ENCODE data around the gene PGLYRP2. TPM values are rescaled to one million over a fixed set of nuclear protein-coding genes. Genes with fewer than 3 reads are reported as not detected.

The PGLYRP2 gene
- total and polyA plus RNA-seq, 12 donors, result not detected

GRCh38 chr19:15424692-15425272 lies 54.5 kb downstream of the PGLYRP2 start:
- 96 to 98% (median 97%) methylated on average over 8 to 38 of the region's 38 CpGs for WGBS, 4 donors
- TF ChIP-seq POLR2A (IDR thresholded peaks at IDR 0.05) (no peak), CTCF (IDR thresholded peaks at IDR 0.05) (no peak)
- DNase-seq, result no peak
- intact Hi-C loops (cut with DNase I), result no loop called here
- H3K4me3 ChIP-seq, result no peak overlapping the region
- H3K4me1 ChIP-seq (replicated peaks in 1 of 2), result peaks cover 7 to 9% of the 10 kb centered on the region in 2 donors
- peaks cover 0 to 55% of the 10 kb centered on the region in 2 donors for H3K36me3 ChIP-seq (replicated peaks in 1 of 2)
- no peaks in the 10 kb centered on the region for H3K9me3 ChIP-seq (replicated peaks in 1 of 3)
- H3K27me3 ChIP-seq, result no peaks in the 10 kb centered on the region
- H3K27ac ChIP-seq, result no peak overlapping the region

GRCh38 chr19:15424121-15424520 lies 55.2 kb downstream of the PGLYRP2 start:
- H3K27ac ChIP-seq, result no peak overlapping the region
- peaks cover 0 to 55% of the 10 kb centered on the region in 2 donors for H3K36me3 ChIP-seq (replicated peaks in 1 of 2)
- WGBS, 4 donors, result 95 to 96% (median 95%) methylated on average over 11 to 13 of the region's 13 CpGs
- TF ChIP-seq CTCF (IDR thresholded peaks at IDR 0.05) (no peak), POLR2A (IDR thresholded peaks at IDR 0.05) (no peak)
- DNase-seq, result no peak
- intact Hi-C loops (cut with DNase I), result no loop called here
- H3K4me3 ChIP-seq, result no peak overlapping the region
- H3K27me3 ChIP-seq, result no peaks in the 10 kb centered on the region
- H3K4me1 ChIP-seq (replicated peaks in 1 of 2), result peaks cover 13 to 15% of the 10 kb centered on the region in 2 donors
- H3K9me3 ChIP-seq (replicated peaks in 1 of 3), result no peaks in the 10 kb centered on the region

DNA sequence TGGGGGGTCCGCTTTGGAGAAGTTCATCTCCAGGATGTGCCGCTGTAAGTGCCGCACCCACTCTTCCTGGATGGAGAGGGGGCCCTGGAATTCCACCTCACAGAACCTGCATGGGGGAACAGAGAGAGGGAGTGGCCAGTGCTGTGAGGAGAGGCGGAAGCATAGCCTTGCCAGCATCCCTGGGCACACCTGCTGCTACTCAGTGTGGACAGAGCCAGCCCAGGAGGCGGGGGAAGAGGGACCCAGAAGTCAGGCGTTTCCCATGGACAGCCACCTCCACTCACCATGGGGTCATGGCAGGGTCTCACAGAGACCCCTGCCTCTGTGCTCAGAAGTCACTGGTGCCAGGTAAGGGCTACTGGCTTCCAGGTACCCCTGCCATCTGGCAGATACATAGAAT lies 56.2 kb downstream of the PGLYRP2 start:
- no peak overlapping the region for H3K27ac ChIP-seq
- no peaks in the 10 kb centered on the region for H3K9me3 ChIP-seq (replicated peaks in 1 of 3)
- H3K27me3 ChIP-seq, result no peaks in the 10 kb centered on the region
- 94 to 99% (median 97%) methylated on average over 5 to 6 of the region's 6 CpGs for WGBS, 4 donors
- intact Hi-C loops (cut with DNase I), result no loop called here
- peaks cover 0 to 55% of the 10 kb centered on the region in 2 donors for H3K36me3 ChIP-seq (replicated peaks in 1 of 2)
- H3K4me1 ChIP-seq (replicated peaks in 1 of 2), result peaks cover 9 to 11% of the 10 kb centered on the region in 2 donors
- TF ChIP-seq POLR2A (IDR thresholded peaks at IDR 0.05), result no peak
- no peak for TF ChIP-seq CTCF (IDR thresholded peaks at IDR 0.05)
- no peak for DNase-seq
- H3K4me3 ChIP-seq, result no peak overlapping the region

- intact Hi-C loops (cut with DNase I), result no loop called here
- TF ChIP-seq POLR2A (IDR thresholded peaks at IDR 0.05), result no peak
- TF ChIP-seq CTCF (IDR thresholded peaks at IDR 0.05), result no peak
- Histone ChIP-seq H3K9me3 (replicated peaks in 1 of 3) (no peaks in the 10 kb centered on the region), H3K4me1 (replicated peaks in 1 of 2) (peaks cover 11% of the 10 kb centered on the region in 2 donors), H3K27ac (no peak overlapping the region), H3K36me3 (replicated peaks in 1 of 2) (peaks cover 0 to 49% of the 10 kb centered on the region in 2 donors), H3K27me3 (no peaks in the 10 kb centered on the region), H3K4me3 (no peak overlapping the region)
- WGBS, 4 donors, result 88 to 92% (median 89%) methylated on average over 10 to 22 of the region's 22 CpGs
- DNase-seq, result no peak
Measured at GRCh38 chr19:15422296-15423075, 56.8 kb downstream of the PGLYRP2 start.

Data from adrenal gland (tissue), 12 donors.